SU-DHL-6 (cell line): ENCODE measurements around the gene ZKSCAN2.

Experiments used
- H2AFZ ChIP-seq: fragments of 200-600 bp; sonication (generic); 2 replicates; pipeline ENCODE4 v1.6.1; 2014; ENCODE audit warnings: low read depth, mild to moderate bottlenecking, moderate library complexity, mixed read lengths, antibody characterized with exemption, low read length; ENCODE audit not compliant: severe bottlenecking
- H3F3A ChIP-seq: fragments of 200-600 bp; shearing (Covaris generic); 2 replicates; pipeline ENCODE4 v1.6.0; 2016; ENCODE audit warnings: antibody characterized with exemption, mild to moderate bottlenecking; ENCODE audit not compliant: insufficient read depth
- H3K27ac ChIP-seq: fragments of 200-600 bp; sonication (generic); 2 replicates; pipeline ENCODE4 v1.5.1; 2016; ENCODE audit warnings: low read depth, mild to moderate bottlenecking, low read length, moderate library complexity, mixed read lengths
- H3K27me3 ChIP-seq: fragments of 200-600 bp; sonication (generic), shearing (Covaris generic); 2 replicates; pipeline ENCODE4 v1.6.0; 2014; ENCODE audit warnings: mild to moderate bottlenecking, low read length
- H3K36me3 ChIP-seq: fragments of 200-600 bp; sonication (generic); 2 replicates; pipeline ENCODE4 v1.6.1; 2014; ENCODE audit warnings: mild to moderate bottlenecking, low read length, mixed read lengths
- H3K4me2 ChIP-seq: fragments of 300-600, 200-600 bp; shearing (Covaris generic), sonication (generic); 2 replicates; pipeline ENCODE4 v1.6.0; 2014; ENCODE audit warnings: low read length, low read depth, mild to moderate bottlenecking; ENCODE audit not compliant: poor library complexity, severe bottlenecking
- H3K4me3 ChIP-seq: fragments of 200-600 bp; sonication (generic); 2 replicates; pipeline ENCODE4 v1.5.1; 2014; ENCODE audit warnings: antibody characterized with exemption, low read length, mild to moderate bottlenecking, mixed read lengths; ENCODE audit not compliant: insufficient read depth, poor library complexity, severe bottlenecking
- H3K79me2 ChIP-seq: fragments of 200-600 bp; sonication (generic); 2 replicates; pipeline ENCODE4 v1.6.1; 2014; ENCODE audit warnings: mild to moderate bottlenecking, low read length, moderate library complexity; ENCODE audit not compliant: insufficient read depth
- H3K9ac ChIP-seq: fragments of 200-600 bp; sonication (generic); 2 replicates; pipeline ENCODE4 v1.7.0; 2014; ENCODE audit warnings: mild to moderate bottlenecking, low read length
- H3K9me2 ChIP-seq: fragments of 200-600 bp; sonication (generic); replicated peaks from 2 replicates; pipeline ENCODE4 v1.6.1; 2014; ENCODE audit warnings: low read length; ENCODE audit not compliant: insufficient read depth
- H3K9me3 ChIP-seq: fragments of 200-600 bp; sonication (generic); 2 replicates; pipeline ENCODE4 v1.6.1; 2014; ENCODE audit warnings: low read length, mixed read lengths; ENCODE audit not compliant: insufficient read depth
- H4K20me1 ChIP-seq: fragments of 200-600 bp; sonication (generic); 2 replicates; pipeline ENCODE4 v1.6.1; 2014; ENCODE audit warnings: low read depth, mild to moderate bottlenecking, antibody characterized with exemption, low read length, moderate library complexity, mixed read lengths
- CTCF ChIP-seq: fragments of 200-600 bp; sonication (generic); IDR thresholded peaks from one replicate; pipeline ENCODE4 v1.5.1; 2017; ENCODE audit warnings: antibody characterized with exemption, mild to moderate bottlenecking, low read length, moderate library complexity; ENCODE audit not compliant: insufficient read depth, poor library complexity, severe bottlenecking
- EZH2phosphoT487 ChIP-seq: fragments of 200-600 bp; sonication (generic), shearing (Covaris generic); conservative IDR thresholded peaks from 2 replicates; pipeline ENCODE4 v1.6.1; 2018; ENCODE audit warnings: mild to moderate bottlenecking, antibody characterized with exemption, low read length, moderate library complexity, mixed read lengths

ZKSCAN2 gene

GRCh38 chr16:25199457-25199856 lies 58.2 kb downstream of the ZKSCAN2 start:
- H3F3A ChIP-seq: no peaks in the 10 kb centered on the region
- no peak overlapping the region for H3K27ac ChIP-seq
- H3K4me2 ChIP-seq: no peak overlapping the region
- no peak overlapping the region for H3K4me3 ChIP-seq
- no peaks in the 10 kb centered on the region for H3K9me3 ChIP-seq
- H3K36me3 ChIP-seq: no peaks in the 10 kb centered on the region
- H3K79me2 ChIP-seq: no peaks in the 10 kb centered on the region
- H2AFZ ChIP-seq: no peak overlapping the region
- no peaks in the 10 kb centered on the region for H3K27me3 ChIP-seq
- TF ChIP-seq CTCF (no peak), EZH2phosphoT487 (no peak)
- H3K9me2 ChIP-seq: no peaks in the 10 kb centered on the region
- no peak overlapping the region for H3K9ac ChIP-seq
- no peaks in the 10 kb centered on the region for H4K20me1 ChIP-seq

GRCh38 chr16:25198021-25198420 lies 59.6 kb downstream of the ZKSCAN2 start:
- TF ChIP-seq EZH2phosphoT487 (no peak), CTCF (no peak)
- no peaks in the 10 kb centered on the region for H4K20me1 ChIP-seq
- H3K4me3 ChIP-seq: no peak overlapping the region
- no peak overlapping the region for H3K27ac ChIP-seq
- no peaks in the 10 kb centered on the region for H3K27me3 ChIP-seq
- H3F3A ChIP-seq: no peaks in the 10 kb centered on the region
- H3K4me2 ChIP-seq: no peak overlapping the region
- no peaks in the 10 kb centered on the region for H3K79me2 ChIP-seq
- H3K9me3 ChIP-seq: no peaks in the 10 kb centered on the region
- no peaks in the 10 kb centered on the region for H3K36me3 ChIP-seq
- H2AFZ ChIP-seq: no peak overlapping the region
- H3K9ac ChIP-seq: no peak overlapping the region
- no peaks in the 10 kb centered on the region for H3K9me2 ChIP-seq

- H3K36me3 ChIP-seq: no peaks in the 10 kb centered on the region
- H2AFZ ChIP-seq: no peak overlapping the region
- H3K27me3 ChIP-seq: no peaks in the 10 kb centered on the region
- H4K20me1 ChIP-seq: no peaks in the 10 kb centered on the region
- no peak overlapping the region for H3K9ac ChIP-seq
- no peak overlapping the region for H3K4me2 ChIP-seq
- H3F3A ChIP-seq: no peaks in the 10 kb centered on the region
- H3K27ac ChIP-seq: no peak overlapping the region
- TF ChIP-seq EZH2phosphoT487: no peak
- no peak overlapping the region for H3K4me3 ChIP-seq
- no peaks in the 10 kb centered on the region for H3K9me3 ChIP-seq
- H3K9me2 ChIP-seq: no peaks in the 10 kb centered on the region
- no peaks in the 10 kb centered on the region for H3K79me2 ChIP-seq
These were observed 63.3 kb downstream of the ZKSCAN2 start for GRCh38 chr16:25194273-25194878.

GRCh38 chr16:25192096-25192495 lies 65.5 kb downstream of the ZKSCAN2 start:
- no peaks in the 10 kb centered on the region for H3K79me2 ChIP-seq
- no peak for TF ChIP-seq EZH2phosphoT487
- no peak for TF ChIP-seq CTCF

More at GRCh38 chr16:25192096-25192495, 65.5 kb downstream of the ZKSCAN2 start:
- H3K4me2 ChIP-seq: no peak overlapping the region
- H3K9me3 ChIP-seq: no peaks in the 10 kb centered on the region
- H3K27me3 ChIP-seq: no peaks in the 10 kb centered on the region
- no peaks in the 10 kb centered on the region for H4K20me1 ChIP-seq
- no peak overlapping the region for H3K4me3 ChIP-seq
- H3K9me2 ChIP-seq: no peaks in the 10 kb centered on the region
- no peaks in the 10 kb centered on the region for H3K36me3 ChIP-seq
- H3K9ac ChIP-seq: no peak overlapping the region
- H2AFZ ChIP-seq: no peak overlapping the region
- H3K27ac ChIP-seq: no peak overlapping the region
- no peaks in the 10 kb centered on the region for H3F3A ChIP-seq
